ENCODE measurements around the gene EIF4G1. TPM values are rescaled to one million over a fixed set of nuclear protein-coding genes. Genes with fewer than 3 reads are reported as not detected.

Gene EIF4G1
- total and polyA plus RNA-seq, 10 of the 15 experiments (the other 5 are each of a cell fraction or from before 2014, with no cell fraction given) = 5.7 to 462 (median 237) TPM

- TF ChIP-seq FOS (IDR thresholded peaks at IDR 0.05; ENCODE audit: borderline replicate concordance, extremely low read depth, insufficient read length) = no peak
- TF ChIP-seq NFXL1 (IDR thresholded peaks at IDR 0.05; ENCODE audit: borderline replicate concordance) = no peak
Observed at GRCh38 chr3:184336547-184337398, 22.4 kb downstream of the EIF4G1 start (continued).

- Histone ChIP-seq H3K79me2 (ENCODE audit: control insufficient read depth, insufficient read depth, low read length) (no peaks in the 10 kb centered on the region), H3K36me3 (ENCODE audit: control insufficient read depth in 2 of 2, insufficient read depth in 2 of 2, low read length in 1 of 2) (peaks cover 9 to 15% of the 10 kb centered on the region in 2 experiments), H2AFZ (ENCODE audit: control insufficient read depth, low read depth, low read length) (peak within 1 kb of the TSS; percentile 19), H3K4me1 (ENCODE audit: control insufficient read depth, insufficient read depth, low read length) (peaks cover 11% of the 10 kb centered on the region), H3K4me3 (peak within 1 kb of the TSS; percentile 80), H3K4me2 (ENCODE audit: control insufficient read depth, insufficient read depth) (peak within 1 kb of the TSS; percentile 94), H3K27ac (ENCODE audit: control insufficient read depth, insufficient read depth) (no peak within 1 kb of the TSS; the same call in 1 of the 2 replicates), H3K9ac (ENCODE audit: control insufficient read depth, insufficient read depth, low read length) (peak within 1 kb of the TSS; percentile 45; the same call in 1 of the 2 replicates), H3K9me3 (replicated peaks; ENCODE audit: control insufficient read depth, insufficient read depth, low read length) (no peaks in the 10 kb centered on the region), H3K27me3 (replicated peaks in 1 of 2; ENCODE audit: control insufficient read depth in 2 of 2, insufficient read depth in 2 of 2, low read length in 1 of 2) (no peaks in the 10 kb centered on the region), H4K20me1 (ENCODE audit: control insufficient read depth, insufficient read depth) (peaks cover 2% of the 10 kb centered on the region)
- ChIA-PET CTCF (interaction anchor here (1.2 kb wide), 1 partner anchor 18 kb away, joined by 6 read pairs; no protein-coding TSS in a partner anchor), RAD21 (ENCODE audit: unreplicated experiment) (no interaction called here), SMC1A (ENCODE audit: uncharacterized antibody, unreplicated experiment) (no interaction called here), POLR2A (interaction anchor here (0.8 kb wide), 1 partner anchor 38 kb away, joined by 3 read pairs; no protein-coding TSS in a partner anchor)
- in situ Hi-C loops (cut with MboI) (no loop called here), intact Hi-C loops (cut with micrococcal nuclease; ENCODE audit: unreplicated experiment) (no loop called here)
- 76% methylated on average over 6 of the region's 6 CpGs for WGBS (ENCODE audit: insufficient coverage, insufficient replicate concordance, low lambda C conversion rate, missing lambda C conversion rate)
- no peak for FAIRE-seq
- no peak for ATAC-seq
- DNase-seq (ENCODE audit: low read depth, low spot score) = no peak
- BruUV-seq (replicated peaks) = no TSS peak
- TF ChIP-seq ZNF592 (IDR thresholded peaks at IDR 0.05) (no peak), ZBTB4 (CRISPR knock-in tag; IDR thresholded peaks at IDR 0.05) (no peak), BCL11A (IDR thresholded peaks at IDR 0.05; ENCODE audit: low read depth, low read length) (no peak), SMC3 (IDR thresholded peaks at IDR 0.05; ENCODE audit: borderline replicate concordance, low read length) (no peak), SRF (IDR thresholded peaks at IDR 0.05; ENCODE audit: low read depth in 2 of 2, low read length in 2 of 2) (no peak), ZNF384 (IDR thresholded peaks at IDR 0.05; ENCODE audit: borderline replicate concordance, low read depth, low read length) (no peak), CHD1 (IDR thresholded peaks at IDR 0.05; ENCODE audit: low read depth, low read length) (no peak), BMI1 (IDR thresholded peaks at IDR 0.05; ENCODE audit: borderline replicate concordance) (no peak), CBFB (IDR thresholded peaks at IDR 0.05; ENCODE audit: low read depth) (no peak), IRF4 (IDR thresholded peaks at IDR 0.05; ENCODE audit: low read depth, low read length) (no peak), TARDBP (IDR thresholded peaks at IDR 0.05; ENCODE audit: borderline replicate concordance) (no peak)
Observed at GRCh38 chr3:184337399-184337714, 23.0 kb downstream of the EIF4G1 start, which contains the start of gene FAM131A. FAM131A (plus strand) TSS chr3:184337600; CDS start chr3:184337631, 31 bp downstream.
